CD4-positive, alpha-beta memory T cell (primary cell): ENCODE results near the gene REPS1. TPM values are rescaled to one million over a fixed set of nuclear protein-coding genes. Genes with fewer than 3 reads are reported as not detected.

Experiments
- CTCF ChIA-PET: fragments of 350-600 bp; sonication (Branson Sonifier 250); formaldehyde crosslinking; loops from one replicate; lab custom pipeline; 2021; ENCODE audit warnings: inconsistent platforms; ENCODE audit not compliant: partially characterized antibody; lab: Charles Lee
- POLR2A ChIA-PET: fragments of 350-600 bp; sonication (Branson Sonifier 250); formaldehyde crosslinking; loops from one replicate; lab custom pipeline; 2021; ENCODE audit not compliant: partially characterized antibody; lab: Charles Lee
- DNase-seq, 5 donors: peaks; one replicate each; pipeline versions ENCODE4 v3.0.0 to v3.0.0-alpha.2; 2020 to 2022; ENCODE audit warnings: mixed read lengths in 1 of 5
- H3K27ac ChIP-seq: one replicate; pipeline ENCODE4 v1.7.0; 2013; ENCODE audit warnings: low read depth, low read length
- H3K27me3 ChIP-seq: 2 replicates; pipeline ENCODE4 v1.7.0; 2013; ENCODE audit warnings: mild to moderate bottlenecking, low read length, moderate library complexity; ENCODE audit not compliant: insufficient read depth
- H3K36me3 ChIP-seq: 2 replicates; pipeline ENCODE4 v1.7.0; 2013; ENCODE audit warnings: mild to moderate bottlenecking, low read length, moderate library complexity; ENCODE audit not compliant: insufficient read depth
- H3K4me1 ChIP-seq: 2 replicates; pipeline ENCODE4 v1.7.0; 2013; ENCODE audit warnings: mild to moderate bottlenecking, low read length, moderate library complexity; ENCODE audit not compliant: insufficient read depth
- H3K4me3 ChIP-seq, 2 donors: one replicate each; pipeline ENCODE4 v1.7.0; 2013; ENCODE audit warnings: low read length in 2 of 2, mild to moderate bottlenecking in 1 of 2
- H3K9me3 ChIP-seq, 2 donors: one replicate each; pipeline ENCODE4 v1.7.0; 2013; ENCODE audit warnings: low read length in 2 of 2, control low read depth in 1 of 2; ENCODE audit not compliant: control insufficient read depth in 1 of 2
- H3K27ac Mint-ChIP-seq, 7 donors: one replicate each; pipeline ENCODE4 v1.8.0; 2020 to 2021; ENCODE audit warnings: mixed read lengths in 7 of 7, mild to moderate bottlenecking in 6 of 7, inconsistent platforms in 3 of 7, moderate library complexity in 3 of 7
- H3K27me3 Mint-ChIP-seq, 2 donors: one replicate each; pipeline ENCODE4 v1.8.0; 2020 to 2021; ENCODE audit warnings: mixed read lengths in 2 of 2
- H3K36me3 Mint-ChIP-seq, 2 donors: one replicate each; pipeline ENCODE4 v1.8.0; 2020 to 2021; ENCODE audit warnings: mixed read lengths in 2 of 2, inconsistent platforms in 1 of 2, mild to moderate bottlenecking in 1 of 2
- H3K4me1 Mint-ChIP-seq, 4 donors: one replicate each; pipeline ENCODE4 v1.8.0; 2020 to 2021; ENCODE audit warnings: mixed read lengths in 4 of 4, mild to moderate bottlenecking in 1 of 4
- H3K4me3 Mint-ChIP-seq, 8 donors: one replicate each; pipeline ENCODE4 v1.8.0; 2020 to 2021; ENCODE audit warnings: mixed read lengths in 8 of 8, mild to moderate bottlenecking in 7 of 8, moderate library complexity in 6 of 8, inconsistent platforms in 3 of 8
- H3K9me3 Mint-ChIP-seq, 8 donors: one replicate each; pipeline ENCODE4 v1.8.0; 2020 to 2021; ENCODE audit warnings: mixed read lengths in 8 of 8, mild to moderate bottlenecking in 5 of 8, inconsistent platforms in 3 of 8, moderate library complexity in 1 of 8
- intact Hi-C: fragments of 100-400 bp; cut with micrococcal nuclease; formaldehyde crosslinking; loops from one replicate; pipeline ENCODE4 v1.15.1; 2023
- polyA plus RNA-seq, 2 donors: library from polyadenylated mRNA; unstranded; fragments of 300-500 nt; fragmentation: Illumina TruSeq; gene quantifications; one replicate each; pipeline ENCODE4 v1.2.3, GENCODE V29; 2021
- total RNA-seq, 2 experiments: library from RNA; stranded (reverse); gene quantifications; one replicate each; pipeline ENCODE4 v1.2.3, GENCODE V29; 2021

The REPS1 gene
- total and polyA plus RNA-seq, 4 experiments from 2014 or later = 22.3 to 69.3 (median 52.9) TPM

- peaks cover 27 to 52% (median 39%) of the 10 kb centered on the region in 4 donors for H3K4me1 Mint-ChIP-seq
Observed at GRCh38 chr6:138965971-138966370, 22.1 kb downstream of the REPS1 start.

DNA sequence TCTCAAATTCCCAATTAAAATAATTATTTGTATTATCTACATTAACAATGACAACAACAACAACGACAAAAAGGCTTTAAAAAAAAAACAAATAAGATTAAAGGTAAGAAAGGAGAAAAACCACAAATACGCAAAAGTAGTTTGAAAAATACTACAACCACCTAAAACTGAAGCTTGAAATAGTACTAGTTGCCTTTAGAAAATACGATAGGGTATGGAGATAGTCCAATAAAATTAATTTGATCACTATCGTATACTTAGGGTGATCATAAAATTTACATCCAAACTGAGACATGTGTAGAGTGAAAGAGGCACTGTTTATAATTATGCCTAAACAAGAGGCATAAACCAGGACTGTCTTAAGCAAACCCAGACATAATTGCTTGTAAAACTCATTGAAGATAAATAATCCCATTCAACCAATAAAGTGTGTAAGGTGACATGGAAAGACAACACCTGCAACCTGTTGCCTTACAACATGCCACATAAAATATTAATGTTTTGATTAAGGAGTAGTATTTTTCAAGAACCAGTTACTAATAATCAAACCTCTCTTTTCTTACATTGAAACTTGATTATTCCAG, 22.7 kb downstream of the REPS1 start:
- Mint-ChIP-seq H3K27ac (no peak overlapping the region), H3K27me3 (no peaks in the 10 kb centered on the region), H3K4me3 (no peak overlapping the region), H3K9me3 (no peaks in the 10 kb centered on the region), H3K4me1 (peaks cover 28 to 52% (median 39%) of the 10 kb centered on the region in 4 donors), H3K36me3 (no peaks in the 10 kb centered on the region)
- DNase-seq = no peak
- no peak overlapping the region for H3K27ac ChIP-seq
- peaks cover 23% of the 10 kb centered on the region for H3K4me1 ChIP-seq
- H3K27me3 ChIP-seq = no peaks in the 10 kb centered on the region
- POLR2A ChIA-PET = no interaction called here
- intact Hi-C loops = no loop called here
- H3K4me3 ChIP-seq = no peak overlapping the region
- CTCF ChIA-PET = interaction anchor here (1.1 to 4.1 kb wide), 2 partner anchors 23 to 208 kb away, joined by 3 to 19 read pairs; partner anchors contain the start of gene REPS1
- H3K9me3 ChIP-seq = no peaks in the 10 kb centered on the region
- H3K36me3 ChIP-seq = no peaks in the 10 kb centered on the region

More at GRCh38 chr6:138965971-138966370, 22.1 kb downstream of the REPS1 start:
- Histone ChIP-seq H3K27me3 (no peaks in the 10 kb centered on the region), H3K9me3 (no peaks in the 10 kb centered on the region), H3K4me3 (no peak overlapping the region), H3K4me1 (peaks cover 29% of the 10 kb centered on the region), H3K36me3 (no peaks in the 10 kb centered on the region), H3K27ac (no peak overlapping the region)
- ChIA-PET POLR2A (no interaction called here), CTCF (interaction anchor here (4.1 kb wide), 1 partner anchor 23 kb away, joined by 19 read pairs; the partner anchor contains the start of gene REPS1)
- Mint-ChIP-seq H3K27ac (no peak overlapping the region), H3K36me3 (no peaks in the 10 kb centered on the region), H3K27me3 (no peaks in the 10 kb centered on the region), H3K4me3 (no peak overlapping the region), H3K9me3 (no peaks in the 10 kb centered on the region)
- intact Hi-C loops = no loop called here
- no peak for DNase-seq

- POLR2A ChIA-PET = no interaction called here
- H3K4me3 ChIP-seq = no peak overlapping the region
- DNase-seq = no peak
- intact Hi-C loops = no loop called here
- Mint-ChIP-seq H3K36me3 (no peaks in the 10 kb centered on the region), H3K27me3 (no peaks in the 10 kb centered on the region), H3K27ac (no peak overlapping the region), H3K4me1 (peaks cover 35 to 58% (median 41%) of the 10 kb centered on the region in 4 donors), H3K4me3 (no peak overlapping the region), H3K9me3 (no peaks in the 10 kb centered on the region)
- H3K27ac ChIP-seq = no peak overlapping the region
- peaks cover 26% of the 10 kb centered on the region for H3K4me1 ChIP-seq
- H3K9me3 ChIP-seq = no peaks in the 10 kb centered on the region
- H3K27me3 ChIP-seq = no peaks in the 10 kb centered on the region
- H3K36me3 ChIP-seq = no peaks in the 10 kb centered on the region
- CTCF ChIA-PET = no interaction called here
Observed at GRCh38 chr6:138964012-138964411, 24.0 kb downstream of the REPS1 start.

DNA sequence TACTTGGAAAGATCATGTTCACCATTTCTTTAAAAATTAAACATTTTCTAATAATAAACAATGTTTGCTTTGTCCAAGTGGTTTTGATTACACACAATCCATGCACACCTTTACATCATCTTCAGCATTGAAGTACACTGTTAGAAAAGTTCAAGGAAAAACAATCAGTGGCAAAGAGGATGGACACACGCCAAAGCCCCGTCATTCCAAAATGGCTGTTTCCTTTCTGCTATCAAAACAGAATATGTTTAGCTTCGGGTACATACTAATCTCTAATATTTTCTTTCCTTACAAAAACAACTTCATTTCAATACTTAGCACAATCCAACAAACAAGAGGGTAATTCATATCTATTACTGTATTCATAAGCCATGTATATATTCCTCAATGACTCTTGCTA, 24.5 kb downstream of the REPS1 start:
- Mint-ChIP-seq H3K27me3 (no peaks in the 10 kb centered on the region), H3K9me3 (no peaks in the 10 kb centered on the region), H3K36me3 (no peaks in the 10 kb centered on the region), H3K4me3 (no peak overlapping the region), H3K27ac (no peak overlapping the region), H3K4me1 (peaks cover 35 to 58% (median 41%) of the 10 kb centered on the region in 4 donors)
- ChIA-PET POLR2A (no interaction called here), CTCF (no interaction called here)
- H3K4me1 ChIP-seq = peaks cover 29% of the 10 kb centered on the region
- H3K27me3 ChIP-seq = no peaks in the 10 kb centered on the region
- no peak overlapping the region for H3K4me3 ChIP-seq
- no peak overlapping the region for H3K27ac ChIP-seq
- H3K36me3 ChIP-seq = no peaks in the 10 kb centered on the region
- intact Hi-C loops = no loop called here
- DNase-seq = no peak
- H3K9me3 ChIP-seq = no peaks in the 10 kb centered on the region

GRCh38 chr6:138963119-138963518, 24.9 kb downstream of the REPS1 start:
- ChIA-PET CTCF (no interaction called here), POLR2A (no interaction called here)
- H3K27me3 ChIP-seq = no peaks in the 10 kb centered on the region
- no peaks in the 10 kb centered on the region for H3K36me3 Mint-ChIP-seq
- H3K4me3 Mint-ChIP-seq = no peak overlapping the region
- no peaks in the 10 kb centered on the region for H3K9me3 ChIP-seq
- no peaks in the 10 kb centered on the region for H3K27me3 Mint-ChIP-seq
- H3K9me3 Mint-ChIP-seq = no peaks in the 10 kb centered on the region
- peaks cover 38 to 58% (median 45%) of the 10 kb centered on the region in 4 donors for H3K4me1 Mint-ChIP-seq
- H3K4me3 ChIP-seq = no peak overlapping the region
- no peak overlapping the region for H3K27ac ChIP-seq
- H3K27ac Mint-ChIP-seq = no peak overlapping the region
- no peak for DNase-seq
- peaks cover 29% of the 10 kb centered on the region for H3K4me1 ChIP-seq
- H3K36me3 ChIP-seq = no peaks in the 10 kb centered on the region
- intact Hi-C loops = no loop called here

DNA sequence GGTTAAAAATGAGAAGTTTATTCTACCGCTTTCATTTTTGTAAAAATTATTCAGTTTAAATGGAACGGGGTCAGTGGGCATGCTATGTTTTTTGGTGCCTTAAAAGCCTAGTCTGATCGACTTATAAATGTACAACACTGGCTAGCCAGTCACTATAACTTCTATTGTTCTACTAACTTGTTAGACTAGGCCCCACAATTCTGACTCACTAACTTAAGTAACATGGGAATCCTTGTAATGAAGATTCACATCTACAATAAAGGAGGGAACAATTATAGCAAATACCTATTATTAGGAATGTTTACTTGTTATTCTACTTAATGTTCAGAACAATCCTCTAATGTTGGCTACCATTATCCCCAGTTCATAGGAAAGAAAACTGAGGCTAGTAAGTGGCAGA, 28.5 kb downstream of the REPS1 start:
- Mint-ChIP-seq H3K4me3 (peak overlapping the region in 3 of 8 donors; percentile 15 to 56 (median 44)), H3K9me3 (no peaks in the 10 kb centered on the region), H3K36me3 (no peaks in the 10 kb centered on the region), H3K27me3 (no peaks in the 10 kb centered on the region), H3K4me1 (peaks cover 50 to 65% (median 55%) of the 10 kb centered on the region in 4 donors), H3K27ac (peak overlapping the region in 1 of 7 donors; percentile 50)
- H3K36me3 ChIP-seq = no peaks in the 10 kb centered on the region
- H3K9me3 ChIP-seq = no peaks in the 10 kb centered on the region
- POLR2A ChIA-PET = interaction anchor here (0.6 kb wide), 1 partner anchor 133 kb away, joined by 3 read pairs; no protein-coding TSS in a partner anchor
- peaks cover 38% of the 10 kb centered on the region for H3K4me1 ChIP-seq
- H3K27me3 ChIP-seq = no peaks in the 10 kb centered on the region
- CTCF ChIA-PET = no interaction called here
- no peak overlapping the region for H3K27ac ChIP-seq
- DNase-seq = no peak
- intact Hi-C loops = no loop called here
- H3K4me3 ChIP-seq = no peak overlapping the region

DNA sequence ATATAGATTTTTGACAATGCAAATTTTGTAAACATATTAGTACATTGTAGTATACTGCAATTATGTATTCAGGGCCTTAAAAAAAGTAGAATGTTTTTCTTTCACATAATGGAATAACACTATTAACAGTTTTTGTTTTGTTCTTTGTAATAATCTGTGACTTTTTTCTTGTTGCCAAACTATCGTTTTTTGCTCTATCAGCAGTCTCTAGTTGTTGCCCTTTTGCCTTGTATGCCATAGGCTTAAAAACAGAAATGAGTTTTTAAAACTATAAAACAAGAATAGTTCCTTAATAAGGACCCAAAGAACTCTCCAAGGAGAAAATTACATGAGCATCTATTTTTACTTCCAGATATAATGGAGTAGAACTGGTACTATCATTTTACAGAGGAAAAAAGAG, 29.5 kb downstream of the REPS1 start:
- POLR2A ChIA-PET = no interaction called here

More for the DNA sequence above, 29.5 kb downstream of the REPS1 start:
- Histone ChIP-seq H3K4me3 (no peak overlapping the region), H3K4me1 (peaks cover 39% of the 10 kb centered on the region), H3K36me3 (no peaks in the 10 kb centered on the region), H3K27me3 (no peaks in the 10 kb centered on the region), H3K27ac (no peak overlapping the region), H3K9me3 (no peaks in the 10 kb centered on the region)
- H3K9me3 Mint-ChIP-seq = peaks cover 0 to 4% (median 0%) of the 10 kb centered on the region in 8 donors
- no peaks in the 10 kb centered on the region for H3K36me3 Mint-ChIP-seq
- peaks cover 55 to 71% (median 62%) of the 10 kb centered on the region in 4 donors for H3K4me1 Mint-ChIP-seq
- no peak for DNase-seq
- H3K27me3 Mint-ChIP-seq = no peaks in the 10 kb centered on the region
- peak overlapping the region in 2 of 7 donors; percentile 53 to 72 for H3K27ac Mint-ChIP-seq
- CTCF ChIA-PET = no interaction called here
- intact Hi-C loops = no loop called here
- H3K4me3 Mint-ChIP-seq = peak overlapping the region in 7 of 8 donors; percentile 45 to 72 (median 64)
